H1 (cell line): ENCODE measurements around the gene RNFT2. TPM values are rescaled to one million over a fixed set of nuclear protein-coding genes. Genes with fewer than 3 reads are reported as not detected.

Experiments
- ATF2 ChIP-seq: IDR thresholded peaks from 2 replicates; pipeline ENCODE4 v1.6.1; 2012; ENCODE audit warnings: low read length, inconsistent platforms
- E2F6 ChIP-seq: IDR thresholded peaks from 2 replicates; pipeline ENCODE4 v1.6.1; 2012; ENCODE audit warnings: inconsistent platforms
- PHF8 ChIP-seq: fragments of 200-600 bp; sonication (generic); conservative IDR thresholded peaks from 2 replicates; pipeline ENCODE4 v1.7.1; 2012; ENCODE audit warnings: low read depth, mild to moderate bottlenecking, inconsistent platforms, low read length, moderate library complexity
- POLR2A ChIP-seq, 2 experiments: IDR thresholded peaks; 1 replicate in 1 of 2; 2 replicates in 1 of 2; pipeline ENCODE4 v1.6.1; 2011; ENCODE audit warnings: low read depth in 2 of 2, low read length in 2 of 2, mild to moderate bottlenecking in 2 of 2; ENCODE audit errors: control extremely low read depth in 1 of 2
- TEAD4 ChIP-seq: IDR thresholded peaks from 2 replicates; pipeline ENCODE4 v1.6.1; 2012; ENCODE audit warnings: low read depth, low read length, inconsistent platforms, mixed read lengths
- polyA plus RNA-seq, 7 experiments: library from polyadenylated mRNA; depleted of rRNA in 3 of 7; stranded (reverse) in 5 of 7; unstranded in 2 of 7; fragments of >200 nt in 5 of 7; fragments of 200-250 nt in 2 of 7; gene quantifications; 1 replicate in 5 of 7; 2 replicates in 1 of 7; 4 replicates in 1 of 7; pipeline versions ENCODE4 v1.2.1 to v1.2.3, GENCODE V29; 2011 to 2013; ENCODE audit warnings: missing spikeins in 2 of 7, mixed read lengths in 2 of 7
- total RNA-seq: library from RNA; stranded (reverse); fragmentation: NEBNext Ultra II Directional; extraction: Animal tissue kit (Norgen Biotek cat#: 25700); gene quantifications from 2 replicates; pipeline ENCODE4 v1.2.1, GENCODE V29; 2021

RNFT2 gene
- total and polyA plus RNA-seq, 2 of the 8 experiments (the other 6 are each of a cell fraction or from before 2014, with no cell fraction given), result 14.2 to 33.1 TPM

GRCh38 chr12:116718655-116719454 lies 19.3 kb upstream of the RNFT2 start (continued):
- no peak for TF ChIP-seq TEAD4
- no peak for TF ChIP-seq POLR2A (IDR thresholded peaks at IDR 0.05; ENCODE audit: control extremely low read depth in 1 of 2, low read depth in 2 of 2, low read length in 2 of 2)
- TF ChIP-seq E2F6, result no peak
- TF ChIP-seq PHF8, result no peak
- no peak for TF ChIP-seq ATF2
- TF ChIP-seq, all 59 proteins: peak for 0
